GM12878 (cell line): ENCODE results near the gene MBOAT1.

Experiments used
- ATF3 ChIP-seq: IDR thresholded peaks from 2 replicates; pipeline ENCODE4 v1.6.1; 2011; ENCODE audit warnings: low read depth, mild to moderate bottlenecking, low read length, moderate library complexity, borderline replicate concordance; ENCODE audit errors: extremely low read depth
- CTCF ChIP-seq, 3 experiments: IDR thresholded peaks in 2 of 3; conservative IDR thresholded peaks in 1 of 3; 2 replicates each; pipeline ENCODE4 v1.5.1; 2011; ENCODE audit warnings: low read depth in 3 of 3, low read length in 3 of 3, mild to moderate bottlenecking in 3 of 3, control low read depth in 2 of 3, moderate library complexity in 2 of 3, inconsistent platforms in 1 of 3, mixed read lengths in 1 of 3; ENCODE audit not compliant: control insufficient read depth in 2 of 3, insufficient read depth in 1 of 3; ENCODE audit errors: extremely low read depth in 1 of 3
- DPF2 ChIP-seq: fragments of 450-650 bp; IDR thresholded peaks from 2 replicates; pipeline ENCODE4 v1.6.1; 2017; ENCODE audit warnings: mild to moderate bottlenecking
- ELK1 ChIP-seq: IDR thresholded peaks from 2 replicates; pipeline ENCODE4 v1.6.1; 2012; ENCODE audit warnings: low read depth, low read length, improper control_type of control experiment
- JUND ChIP-seq: IDR thresholded peaks from 2 replicates; pipeline ENCODE4 v1.6.1; 2012; ENCODE audit warnings: low read depth, mild to moderate bottlenecking, low read length, improper control_type of control experiment, moderate library complexity
- MXI1 ChIP-seq: fragments of 150-350 bp; IDR thresholded peaks from 2 replicates; pipeline ENCODE4 v1.6.1; 2011; ENCODE audit warnings: low read depth, mild to moderate bottlenecking, inconsistent platforms, low read length, improper control_type of control experiment
- NBN ChIP-seq: fragments of 450-650 bp; IDR thresholded peaks from 2 replicates; pipeline ENCODE4 v1.6.1; 2016
- NRF1 ChIP-seq: conservative IDR thresholded peaks from 2 replicates; pipeline ENCODE4 v1.6.1; 2011; ENCODE audit warnings: mild to moderate bottlenecking, low read depth, low read length, improper control_type of control experiment
- SIN3A ChIP-seq: IDR thresholded peaks from 2 replicates; pipeline ENCODE4 v1.6.1; 2012; ENCODE audit warnings: low read depth, low read length, improper control_type of control experiment
- TARDBP ChIP-seq: IDR thresholded peaks from 2 replicates; pipeline ENCODE4 v1.6.1; 2016; ENCODE audit warnings: borderline replicate concordance
- ZBTB33 ChIP-seq: fragments of 450-650 bp; IDR thresholded peaks from 2 replicates; pipeline ENCODE4 v1.6.1; 2017; ENCODE audit warnings: mild to moderate bottlenecking

- TF ChIP-seq ZBTB33: no peak
- TF ChIP-seq CTCF (IDR thresholded peaks at IDR 0.05 in 2 of 3, conservative IDR thresholded peaks at IDR 0.05 in 1 of 3; ENCODE audit: control insufficient read depth in 2 of 3, extremely low read depth in 1 of 3, insufficient read depth in 1 of 3, low read depth in 3 of 3, low read length in 3 of 3): no peak
- no peak for TF ChIP-seq SIN3A
- no peak for TF ChIP-seq JUND
- TF ChIP-seq NRF1: no peak
- no peak for TF ChIP-seq TARDBP
- TF ChIP-seq NBN: no peak
- TF ChIP-seq ATF3: no peak
- TF ChIP-seq ELK1: no peak
- TF ChIP-seq DPF2: no peak
- no peak for TF ChIP-seq MXI1
Measured at GRCh38 chr6:20055916-20056315, 156.4 kb downstream of the MBOAT1 start.
